HG03460 (cell line): Measurements from ENCODE around the gene RALGPS1.

Experiments
- ATAC-seq: cut with Tn5 transposase; IDR thresholded peaks from one replicate; pipeline ENCODE4 v1.9.1; 2021; ENCODE audit not compliant: unreplicated experiment

The RALGPS1 gene

DNA sequence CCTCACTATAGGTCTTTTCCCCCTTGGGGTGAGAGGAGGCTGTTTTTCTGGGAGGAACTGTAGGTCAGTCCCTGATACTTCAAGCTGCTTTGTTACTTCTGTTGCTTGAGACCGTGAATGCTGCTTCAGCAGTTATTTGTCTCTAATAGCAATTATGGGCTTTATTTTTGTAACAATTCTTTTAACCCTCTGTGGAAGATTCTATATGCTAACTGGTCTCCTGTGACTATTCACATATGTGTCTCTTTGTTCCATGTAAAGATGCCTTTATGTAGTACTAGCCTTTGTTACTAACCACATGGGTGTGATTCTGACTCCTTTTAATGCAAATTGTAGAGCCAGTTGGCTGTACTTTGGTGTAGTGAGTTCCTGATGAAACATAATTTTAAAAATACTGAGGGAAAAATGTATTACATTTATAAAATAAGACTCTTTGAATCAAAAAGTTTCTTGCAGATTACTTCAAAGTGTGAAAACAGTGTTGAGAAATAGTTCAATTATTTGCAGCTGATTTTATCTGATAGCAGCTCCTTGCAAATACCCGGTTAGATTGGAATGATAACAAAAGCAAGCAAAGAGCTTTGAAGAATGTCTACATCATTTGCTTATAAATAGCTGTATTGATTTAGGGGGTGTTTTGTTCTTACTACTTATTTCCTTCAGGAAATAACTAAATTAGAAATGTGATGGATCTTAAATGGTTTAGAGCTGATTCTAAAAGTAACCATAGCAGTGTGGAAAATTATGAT is 161.2 kb downstream of the RALGPS1 start:
- no peak for ATAC-seq

GRCh38 chr9:127076860-127077643 is 162.5 kb downstream of the RALGPS1 start:
- no peak for ATAC-seq

- ATAC-seq = no peak
Observed at GRCh38 chr9:127077644-127077946, 163.0 kb downstream of the RALGPS1 start.

GRCh38 chr9:127078336-127078735 is 163.8 kb downstream of the RALGPS1 start:
- ATAC-seq = no peak

- no peak for ATAC-seq
Observed at GRCh38 chr9:127078988-127079387, 164.4 kb downstream of the RALGPS1 start.

GRCh38 chr9:127079446-127080140 is 165.0 kb downstream of the RALGPS1 start:
- ATAC-seq = no peak

GRCh38 chr9:127081250-127082185 is 166.9 kb downstream of the RALGPS1 start:
- no peak for ATAC-seq

DNA sequence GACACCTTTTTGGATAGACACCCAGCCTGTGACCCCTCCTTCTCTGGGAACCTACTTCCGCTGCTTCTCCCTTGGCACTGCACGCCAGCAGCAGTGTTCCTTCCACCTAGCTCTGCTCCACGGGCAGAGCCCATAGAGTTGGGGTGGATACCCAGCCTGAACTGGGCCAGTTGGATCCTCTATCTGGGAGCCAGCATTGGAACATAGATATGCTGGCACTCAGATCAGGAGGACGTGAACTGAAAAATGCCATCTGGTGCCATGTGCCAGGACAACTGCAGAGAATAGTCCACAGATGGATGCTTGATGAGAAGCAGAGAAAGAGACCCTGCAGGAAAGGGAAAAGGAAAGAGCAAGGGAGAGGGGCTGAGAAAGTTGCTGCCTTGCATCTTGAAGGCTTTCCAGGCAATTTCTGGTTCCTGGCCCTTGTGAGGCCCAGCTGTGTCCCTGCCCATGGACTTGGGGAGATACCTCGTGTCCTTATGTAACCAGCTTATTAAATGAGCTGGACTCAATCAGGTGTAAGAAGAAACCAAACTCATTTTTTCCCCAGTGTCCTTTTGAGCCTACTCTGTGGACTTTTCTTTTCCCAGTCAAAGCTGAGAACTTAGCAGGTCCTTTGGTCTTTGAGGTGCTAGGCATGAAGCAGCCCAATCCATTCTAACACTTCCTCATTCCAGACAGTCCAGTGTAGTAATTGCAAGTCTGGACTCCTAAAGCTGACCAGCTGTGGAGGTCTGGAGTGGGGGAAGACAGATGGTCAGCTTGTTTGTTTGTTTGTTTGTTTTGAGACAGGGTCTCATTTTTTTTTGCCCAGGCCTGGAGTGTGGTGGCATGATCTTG is 168.8 kb downstream of the RALGPS1 start:
- ATAC-seq = no peak

GRCh38 chr9:127084076-127085039 is 169.8 kb downstream of the RALGPS1 start:
- no peak for ATAC-seq

GRCh38 chr9:127085186-127085585 is 170.6 kb downstream of the RALGPS1 start:
- ATAC-seq = no peak

DNA sequence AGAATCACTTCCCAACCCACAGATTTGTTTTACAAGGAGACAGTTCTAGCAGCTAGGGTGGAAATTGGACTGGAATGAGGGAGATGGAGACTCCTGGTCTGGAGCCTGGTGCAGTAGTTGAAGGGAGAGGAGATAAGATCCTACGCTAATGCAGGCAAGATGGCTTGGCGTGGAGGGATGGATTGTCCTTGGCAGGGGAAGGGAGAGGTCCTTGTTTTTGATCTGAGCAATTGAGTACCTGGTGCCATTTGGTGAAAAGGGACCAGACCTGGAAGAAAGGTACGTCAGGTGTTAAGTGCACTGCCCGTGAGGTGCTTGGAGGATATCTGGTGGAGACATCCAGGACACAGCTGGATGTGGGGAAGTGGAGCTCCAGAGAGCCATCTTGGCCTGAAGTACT is 172.2 kb downstream of the RALGPS1 start:
- no peak for ATAC-seq

DNA sequence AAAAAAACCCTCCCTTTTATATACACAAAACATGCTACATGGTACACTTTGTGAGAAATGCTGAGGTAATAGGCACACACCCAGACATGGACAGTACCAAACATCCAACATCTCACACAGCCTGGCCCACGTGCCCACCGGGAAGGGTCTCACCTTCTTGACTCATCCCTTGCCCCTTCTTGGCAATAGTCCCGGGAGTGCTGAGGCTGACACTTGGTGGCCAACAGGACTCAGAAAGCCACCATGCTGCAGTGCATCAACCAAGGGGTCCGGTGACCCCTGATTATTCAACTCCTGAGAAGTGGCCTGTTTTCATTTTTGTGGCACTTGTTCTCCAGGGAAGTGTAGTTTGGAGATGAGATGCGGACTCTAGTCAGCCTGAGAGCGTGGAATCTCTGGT is 172.8 kb downstream of the RALGPS1 start:
- no peak for ATAC-seq

DNA sequence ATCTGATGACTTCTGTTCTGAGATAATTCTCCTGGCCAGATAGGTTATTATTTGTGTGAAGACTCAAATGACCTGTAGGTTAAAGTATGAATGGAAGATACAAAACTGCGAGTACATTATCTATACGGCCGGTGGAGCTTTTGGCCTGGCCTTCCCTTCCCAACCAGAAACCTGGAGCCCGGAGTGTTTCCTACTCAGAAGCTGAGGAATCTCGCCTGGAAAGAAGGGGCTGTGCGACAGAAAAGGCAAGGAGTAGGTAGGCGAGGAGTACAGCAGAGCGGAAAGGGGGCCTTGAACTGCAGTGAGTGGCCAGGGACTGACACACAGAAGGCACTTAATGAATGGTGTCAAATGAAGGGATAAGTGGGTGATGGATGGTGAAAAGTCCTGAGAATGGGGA is 173.3 kb downstream of the RALGPS1 start:
- no peak for ATAC-seq

GRCh38 chr9:127088724-127089615 is 174.4 kb downstream of the RALGPS1 start:
- no peak for ATAC-seq

DNA sequence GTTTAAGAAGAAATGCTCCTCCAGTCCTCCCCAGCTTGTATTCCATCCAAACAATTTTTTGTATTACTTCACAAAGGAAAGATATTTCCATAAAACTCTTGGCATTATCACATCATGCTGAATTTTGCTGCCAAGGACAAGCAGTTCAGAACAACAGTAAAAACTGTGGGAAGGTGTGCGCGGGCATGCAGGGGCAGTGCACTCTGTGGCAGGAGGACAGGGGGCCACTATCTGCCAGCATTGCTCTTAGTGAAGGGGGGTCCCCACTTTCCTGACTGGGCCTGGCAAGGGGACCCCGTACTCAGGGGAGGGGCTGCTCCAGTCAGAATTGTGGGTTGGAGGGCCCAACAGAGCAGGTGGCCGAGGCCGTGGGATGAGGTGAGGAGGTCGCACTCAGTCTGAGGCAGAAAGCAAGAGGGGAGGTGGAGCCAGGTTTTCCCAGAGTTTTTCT is 175.1 kb downstream of the RALGPS1 start:
- no peak for ATAC-seq

GRCh38 chr9:127090341-127090985 is 175.9 kb downstream of the RALGPS1 start:
- no peak for ATAC-seq

- ATAC-seq = no peak
Observed at GRCh38 chr9:127091526-127091925, 176.9 kb downstream of the RALGPS1 start.
